ENCODE measurements around the gene CNTNAP1. TPM values are rescaled to one million over a fixed set of nuclear protein-coding genes. Genes with fewer than 3 reads are reported as not detected.

Gene CNTNAP1
- total and polyA plus RNA-seq, 9 of the 15 experiments (the other 6 are each of a cell fraction or from before 2014, with no cell fraction given) = 0.10 to 1.8 (median 0.62) TPM

- TF ChIP-seq SIN3A (IDR thresholded peaks at IDR 0.05; ENCODE audit: borderline replicate concordance in 2 of 2, control insufficient read depth in 1 of 2, low read depth in 2 of 2, low read length in 2 of 2) = peak; percentile 42 to 68; a peak in 2 of 4 replicates
- TF ChIP-seq RREB1 (CRISPR knock-in tag; IDR thresholded peaks at IDR 0.05) = 0 out of 2 replicates have a peak, but pooled peaks have one; percentile 67
- no peak for TF ChIP-seq SUPT5H (IDR thresholded peaks at IDR 0.05)
- TF ChIP-seq ZNF134 (CRISPR knock-in tag; conservative IDR thresholded peaks at IDR 0.05) = 0 out of 2 replicates have a peak, but pooled peaks have one; percentile 8
- TF ChIP-seq CUX1 (CRISPR knock-in tag; IDR thresholded peaks at IDR 0.05) = peak; percentile 95
- no peak for TF ChIP-seq ZNF239 (CRISPR knock-in tag; IDR thresholded peaks at IDR 0.05)
- no peak for TF ChIP-seq SRSF9 (IDR thresholded peaks at IDR 0.05; ENCODE audit: borderline replicate concordance, low read depth, low read length)
- no peak for TF ChIP-seq ZNF143 (CRISPR knock-in tag; IDR thresholded peaks at IDR 0.05)
- TF ChIP-seq USF1 (CRISPR knock-in tag; IDR thresholded peaks at IDR 0.05) = no peak
- TF ChIP-seq HDAC3 (IDR thresholded peaks at IDR 0.05; ENCODE audit: borderline replicate concordance, partially characterized antibody) = peak; percentile 99
- TF ChIP-seq GATAD2B (IDR thresholded peaks at IDR 0.05; ENCODE audit: borderline replicate concordance) = peak; percentile 97
- TF ChIP-seq RBFOX2 (IDR thresholded peaks at IDR 0.05; ENCODE audit: low read depth, low read length) = no peak
- TF ChIP-seq E2F1 (CRISPR knock-in tag; IDR thresholded peaks at IDR 0.05) = no peak
- TF ChIP-seq ZNF354B (CRISPR knock-in tag; IDR thresholded peaks at IDR 0.05) = 0 out of 2 replicates have a peak, but pooled peaks have one; percentile 46
Measured at GRCh38 chr17:42698736-42699414, 16.5 kb downstream of the CNTNAP1 start (continued).

Measured in K562 (cell line).